ENCODE data around the gene ATXN2L.
A peak's percentile ranks its signal among the peaks of the same experiment; 100 is the strongest.

The ATXN2L gene

DNA sequence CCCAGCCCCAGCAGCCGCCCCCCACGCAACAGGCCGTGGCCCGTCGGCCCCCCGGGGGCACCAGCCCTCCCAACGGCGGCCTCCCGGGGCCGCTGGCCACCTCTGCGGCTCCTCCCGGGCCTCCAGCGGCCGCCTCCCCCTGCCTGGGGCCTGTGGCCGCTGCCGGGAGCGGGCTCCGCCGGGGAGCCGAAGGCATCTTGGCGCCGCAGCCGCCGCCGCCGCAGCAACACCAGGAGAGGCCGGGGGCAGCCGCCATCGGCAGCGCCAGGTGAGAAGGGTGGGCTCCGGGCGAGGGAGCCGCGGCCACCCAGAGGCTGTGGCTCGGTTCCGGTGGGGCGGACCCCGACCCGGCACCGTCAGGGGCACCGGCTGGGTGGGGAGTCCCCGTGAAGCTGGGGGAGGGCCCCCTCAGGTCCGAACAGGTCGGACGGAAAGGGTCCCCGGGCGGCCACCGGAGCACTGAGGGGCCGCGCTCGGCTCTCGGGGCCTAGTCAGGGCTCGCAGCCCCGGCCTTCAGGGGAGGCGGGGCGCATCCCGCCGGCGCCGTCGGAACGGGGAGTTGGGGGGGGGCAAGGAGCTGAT, 583 bp downstream of the ATXN2L start:
- H3K9ac ChIP-seq = peak overlapping the region; percentile 100
- peak overlapping the region; percentile 98 to 100 (median 100) for H3K27ac ChIP-seq
- peaks cover 22 to 38% (median 29%) of the 10 kb centered on the region in 10 experiments for H3K4me1 ChIP-seq
- no peaks in the 10 kb centered on the region for H3K27me3 ChIP-seq
- TF ChIP-seq Cebpa-rat (IDR thresholded peaks at IDR 0.05) = no peak
- peak overlapping the region; percentile 96 to 100 (median 100) for H3K4me3 ChIP-seq
- peaks cover 0 to 11% (median 0%) of the 10 kb centered on the region in 11 experiments; a peak in 7 of 22 replicates for H3K9me3 ChIP-seq (replicated peaks in 1 of 11)
- peaks cover 47 to 60% (median 51%) of the 10 kb centered on the region in 11 experiments for H3K36me3 ChIP-seq
- peaks cover 40 to 44% (median 43%) of the 10 kb centered on the region in 11 experiments for H4K20me1 ChIP-seq
- peak overlapping the region; percentile 25 to 92 (median 45); a peak in 21 of 22 replicates for H3K4me2 ChIP-seq

DNA sequence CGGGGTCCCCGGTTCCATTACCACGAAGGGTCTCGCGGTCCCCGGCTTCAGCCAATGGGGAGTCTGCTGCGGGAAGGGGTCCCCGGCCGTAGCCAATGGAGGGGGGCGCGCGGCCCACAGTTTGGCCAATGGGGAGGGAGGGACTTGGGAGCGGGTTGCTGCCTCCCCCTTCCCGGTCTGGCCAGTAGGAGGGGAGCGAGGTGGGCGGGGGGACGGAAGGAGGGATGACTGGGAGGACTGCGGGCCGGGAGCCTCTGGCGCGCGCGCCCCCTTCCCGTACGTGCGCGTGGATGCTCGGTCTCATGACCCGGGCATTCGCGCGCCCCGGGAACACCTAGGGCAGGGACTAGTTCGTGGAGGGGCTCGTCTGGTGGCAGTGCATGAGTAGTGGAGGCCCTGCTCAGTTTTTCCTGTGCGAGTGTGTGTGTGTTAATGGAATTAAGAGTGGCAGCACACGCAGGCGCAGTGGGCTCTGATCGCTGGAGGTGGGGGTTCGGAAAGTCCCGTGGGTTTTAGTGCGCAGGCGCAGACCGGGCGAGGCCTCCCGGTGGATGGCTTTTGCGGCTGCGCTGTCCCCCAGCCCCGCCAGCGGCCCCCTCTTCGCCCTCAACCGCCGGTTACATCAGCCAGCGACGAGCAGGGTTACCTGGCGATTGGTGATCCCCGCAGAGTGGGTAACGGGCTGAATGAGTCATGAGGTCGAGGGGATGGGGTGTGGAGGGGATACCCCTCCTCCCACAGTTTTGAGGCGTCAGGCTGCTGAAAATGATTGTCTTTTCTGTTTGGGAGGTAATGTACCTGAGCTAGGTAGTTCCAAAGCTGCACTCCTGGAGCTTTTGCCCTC, 1.3 kb downstream of the ATXN2L start:
- TF ChIP-seq Cebpa-rat (IDR thresholded peaks at IDR 0.05) = no peak
- H3K27ac ChIP-seq = peak overlapping the region; percentile 98 to 100 (median 100)
- peak overlapping the region; percentile 100 for H3K9ac ChIP-seq
- H3K4me2 ChIP-seq = peak overlapping the region; percentile 87 to 97 (median 94)
- H3K27me3 ChIP-seq = no peaks in the 10 kb centered on the region
- peaks cover 47 to 51% (median 50%) of the 10 kb centered on the region in 11 experiments for H4K20me1 ChIP-seq
- peaks cover 0 to 11% (median 0%) of the 10 kb centered on the region in 11 experiments; a peak in 7 of 22 replicates for H3K9me3 ChIP-seq (replicated peaks in 1 of 11)
- peaks cover 54 to 65% (median 58%) of the 10 kb centered on the region in 11 experiments for H3K36me3 ChIP-seq
- H3K4me3 ChIP-seq = peak overlapping the region; percentile 96 to 100 (median 100)
- H3K4me1 ChIP-seq = peaks cover 22 to 38% (median 29%) of the 10 kb centered on the region in 10 experiments

- peaks cover 53 to 57% (median 55%) of the 10 kb centered on the region in 11 experiments for H4K20me1 ChIP-seq
- TF ChIP-seq Cebpa-rat (IDR thresholded peaks at IDR 0.05) = no peak
- peak overlapping the region; percentile 96 to 100 (median 100) for H3K4me3 ChIP-seq
- H3K4me1 ChIP-seq = peaks cover 22 to 38% (median 29%) of the 10 kb centered on the region in 10 experiments
- H3K36me3 ChIP-seq = peaks cover 56 to 67% (median 61%) of the 10 kb centered on the region in 11 experiments
- peaks cover 0 to 9% (median 0%) of the 10 kb centered on the region in 11 experiments; a peak in 7 of 22 replicates for H3K9me3 ChIP-seq (replicated peaks in 1 of 11)
- H3K9ac ChIP-seq = peak overlapping the region; percentile 100
- peak overlapping the region; percentile 98 to 100 (median 100) for H3K27ac ChIP-seq
- H3K27me3 ChIP-seq = no peaks in the 10 kb centered on the region
- peak overlapping the region; percentile 87 to 97 (median 94) for H3K4me2 ChIP-seq
Observed at GRCh38 chr16:28824717-28824973, 1.8 kb downstream of the ATXN2L start.

DNA sequence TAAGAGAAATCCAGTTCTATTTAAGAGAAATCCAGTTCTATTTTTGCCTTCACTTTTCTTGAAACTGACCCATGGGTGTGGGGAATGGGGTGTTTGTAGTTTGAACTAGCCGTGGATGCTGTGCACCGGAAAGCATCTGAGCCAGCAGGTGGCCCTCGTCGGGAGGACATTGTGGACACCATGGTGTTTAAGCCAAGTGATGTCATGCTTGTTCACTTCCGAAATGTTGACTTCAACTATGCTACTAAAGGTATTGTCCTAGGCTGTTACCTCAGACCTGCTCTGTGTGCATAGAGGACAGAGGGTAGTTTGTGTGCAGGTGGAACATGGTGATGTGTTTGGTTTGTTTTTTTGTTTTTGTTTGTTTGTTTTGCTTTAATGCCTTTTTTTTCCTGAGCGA, 3.3 kb downstream of the ATXN2L start:
- Histone ChIP-seq H3K4me1 (peaks cover 22 to 29% (median 25%) of the 10 kb centered on the region in 10 experiments), H4K20me1 (peaks cover 67 to 72% (median 70%) of the 10 kb centered on the region in 11 experiments), H3K27me3 (no peaks in the 10 kb centered on the region), H3K9me3 (replicated peaks in 1 of 11) (no peaks in the 10 kb centered on the region; a peak in 1 of 22 replicates), H3K36me3 (peaks cover 62 to 68% (median 67%) of the 10 kb centered on the region in 11 experiments), H3K27ac (no peak overlapping the region), H3K4me2 (peak overlapping the region in 7 of 11 experiments; percentile 87 to 96 (median 94); a peak in 12 of 22 replicates), H3K9ac (peak overlapping the region in 8 of 11 experiments; percentile 30 to 100 (median 100); a peak in 10 of 22 replicates), H3K4me3 (no peak overlapping the region)
- TF ChIP-seq Cebpa-rat (IDR thresholded peaks at IDR 0.05) = no peak

GRCh38 chr16:28829747-28830146, 6.9 kb downstream of the ATXN2L start:
- H3K4me2 ChIP-seq = no peak overlapping the region
- no peak overlapping the region for H3K27ac ChIP-seq
- H3K9ac ChIP-seq = no peak overlapping the region; a peak in 1 of 22 replicates
- peaks cover 10 to 20% (median 13%) of the 10 kb centered on the region in 10 experiments for H3K4me1 ChIP-seq
- no peak overlapping the region for H3K4me3 ChIP-seq
- TF ChIP-seq Cebpa-rat (IDR thresholded peaks at IDR 0.05) = no peak
- H3K9me3 ChIP-seq (replicated peaks in 1 of 11) = no peaks in the 10 kb centered on the region
- peaks cover 98 to 100% (median 100%) of the 10 kb centered on the region in 11 experiments for H3K36me3 ChIP-seq
- H3K27me3 ChIP-seq = no peaks in the 10 kb centered on the region
- peaks cover 96 to 100% (median 100%) of the 10 kb centered on the region in 11 experiments for H4K20me1 ChIP-seq

DNA sequence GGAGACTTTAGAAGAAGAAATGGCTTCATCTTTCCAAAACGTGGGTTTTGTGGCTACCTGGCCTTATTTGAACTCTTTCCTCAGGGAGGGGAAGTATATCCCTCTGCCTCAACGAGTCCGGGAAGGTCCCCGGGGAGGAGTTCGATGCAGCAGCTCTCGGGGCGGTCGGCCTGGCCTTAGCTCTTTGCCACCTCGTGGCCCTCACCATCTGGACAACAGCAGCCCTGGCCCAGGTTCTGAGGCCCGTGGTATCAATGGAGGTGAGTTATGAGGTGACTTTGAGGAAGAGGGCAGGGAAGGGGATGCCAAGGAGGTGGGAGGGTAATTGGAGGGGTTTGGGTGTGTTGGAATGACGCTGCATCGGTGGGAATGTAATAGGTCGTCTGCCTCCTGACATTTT, 7.7 kb downstream of the ATXN2L start:
- peak overlapping the region in 4 of 11 experiments; percentile 3 to 42 (median 22); a peak in 1 of 22 replicates for H3K9ac ChIP-seq
- no peak overlapping the region for H3K4me2 ChIP-seq
- H3K27me3 ChIP-seq = no peaks in the 10 kb centered on the region
- H3K4me1 ChIP-seq = peaks cover 2 to 13% (median 5%) of the 10 kb centered on the region in 10 experiments; a peak in 17 of 20 replicates
- no peak for TF ChIP-seq Cebpa-rat (IDR thresholded peaks at IDR 0.05)
- H3K4me3 ChIP-seq = no peak overlapping the region
- no peak overlapping the region; a peak in 1 of 22 replicates for H3K27ac ChIP-seq
- no peaks in the 10 kb centered on the region for H3K9me3 ChIP-seq (replicated peaks in 1 of 11)
- H3K36me3 ChIP-seq = peaks cover 100% of the 10 kb centered on the region in 11 experiments
- peaks cover 96 to 100% (median 100%) of the 10 kb centered on the region in 11 experiments for H4K20me1 ChIP-seq

DNA sequence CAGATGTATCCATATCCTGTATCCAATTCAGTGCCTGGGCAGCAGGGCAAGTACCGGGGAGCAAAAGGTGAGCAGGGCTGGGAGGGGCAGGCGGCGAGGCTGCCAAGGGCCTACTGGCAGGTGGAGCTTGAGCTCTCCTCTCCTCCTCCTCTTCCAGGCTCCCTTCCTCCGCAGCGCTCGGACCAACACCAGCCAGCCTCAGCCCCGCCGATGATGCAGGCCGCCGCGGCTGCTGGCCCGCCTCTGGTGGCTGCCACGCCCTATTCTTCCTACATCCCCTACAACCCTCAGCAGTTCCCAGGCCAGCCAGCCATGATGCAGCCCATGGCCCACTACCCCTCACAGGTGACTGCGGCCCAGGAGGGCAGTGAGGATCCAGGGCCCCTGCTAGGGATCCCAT, 11.6 kb downstream of the ATXN2L start:
- no peak overlapping the region for H3K4me2 ChIP-seq
- peaks cover 0 to 22% (median 1%) of the 10 kb centered on the region in 10 experiments; a peak in 9 of 20 replicates for H3K4me1 ChIP-seq
- no peak overlapping the region for H3K4me3 ChIP-seq
- no peak for TF ChIP-seq Cebpa-rat (IDR thresholded peaks at IDR 0.05)
- no peak overlapping the region for H3K9ac ChIP-seq
- H3K9me3 ChIP-seq (replicated peaks in 1 of 11) = no peaks in the 10 kb centered on the region
- H3K27me3 ChIP-seq = no peaks in the 10 kb centered on the region
- peaks cover 89 to 100% (median 100%) of the 10 kb centered on the region in 11 experiments for H3K36me3 ChIP-seq
- H4K20me1 ChIP-seq = peaks cover 73 to 100% (median 100%) of the 10 kb centered on the region in 11 experiments; a peak in 21 of 22 replicates
- no peak overlapping the region for H3K27ac ChIP-seq

GRCh38 chr16:28834873-28835863, 12.4 kb downstream of the ATXN2L start:
- no peak overlapping the region for H3K27ac ChIP-seq
- H4K20me1 ChIP-seq = peaks cover 65 to 100% (median 100%) of the 10 kb centered on the region in 11 experiments; a peak in 21 of 22 replicates

More at GRCh38 chr16:28834873-28835863, 12.4 kb downstream of the ATXN2L start:
- H3K4me1 ChIP-seq = peaks cover 0 to 30% (median 6%) of the 10 kb centered on the region in 10 experiments; a peak in 9 of 20 replicates
- no peaks in the 10 kb centered on the region for H3K27me3 ChIP-seq
- H3K36me3 ChIP-seq = peaks cover 80 to 97% (median 92%) of the 10 kb centered on the region in 11 experiments
- H3K4me2 ChIP-seq = no peak overlapping the region
- no peak for TF ChIP-seq Cebpa-rat (IDR thresholded peaks at IDR 0.05)
- H3K4me3 ChIP-seq = no peak overlapping the region
- no peaks in the 10 kb centered on the region for H3K9me3 ChIP-seq (replicated peaks in 1 of 11)
- H3K9ac ChIP-seq = no peak overlapping the region
